Type B pancreatic cell (in vitro differentiated cells): ENCODE results near the gene IFIT1B. TPM values are rescaled to one million over a fixed set of nuclear protein-coding genes. Genes with fewer than 3 reads are reported as not detected.
"Not testable (repeated sequence)": the region's sequence is repeated elsewhere in the genome, so short reads cannot be mapped to it uniquely, and the experiment has no call there.

ENCODE experiments used
- DNase-seq: peaks from one replicate; pipeline ENCODE4 v3.0.0; 2021; ENCODE audit warnings: mixed read lengths; ENCODE audit not compliant: unreplicated experiment; ENCODE audit errors: extremely low spot score
- H3K27ac Mint-ChIP-seq: 2 replicates; pipeline ENCODE4 v1.8.0; 2021; ENCODE audit warnings: mild to moderate bottlenecking, mixed read lengths
- H3K27me3 Mint-ChIP-seq: 2 replicates; pipeline ENCODE4 v1.8.0; 2021; ENCODE audit warnings: mixed read lengths
- H3K36me3 Mint-ChIP-seq: 2 replicates; pipeline ENCODE4 v1.8.0; 2021; ENCODE audit warnings: mixed read lengths
- H3K4me1 Mint-ChIP-seq: one replicate; pipeline ENCODE4 v1.8.0; 2021; ENCODE audit warnings: mixed read lengths; ENCODE audit not compliant: unreplicated experiment
- H3K4me3 Mint-ChIP-seq: 2 replicates; pipeline ENCODE4 v1.8.0; 2021; ENCODE audit warnings: mild to moderate bottlenecking, mixed read lengths
- H3K9me3 Mint-ChIP-seq: 2 replicates; pipeline ENCODE4 v1.8.0; 2021; ENCODE audit warnings: mixed read lengths
- CTCF ChIP-seq: fragments of 200-600 bp; sonication (generic); conservative IDR thresholded peaks from 2 replicates; pipeline ENCODE4 v1.5.0; 2021; ENCODE audit warnings: antibody characterized with exemption, mild to moderate bottlenecking
- total RNA-seq: library from RNA; stranded (reverse); gene quantifications from 2 replicates; pipeline ENCODE4 v1.2.1, GENCODE V29; 2021; ENCODE audit warnings: low replicate concordance

Gene IFIT1B
- total RNA-seq, 1 donor from 2014 or later, result not detected

DNA sequence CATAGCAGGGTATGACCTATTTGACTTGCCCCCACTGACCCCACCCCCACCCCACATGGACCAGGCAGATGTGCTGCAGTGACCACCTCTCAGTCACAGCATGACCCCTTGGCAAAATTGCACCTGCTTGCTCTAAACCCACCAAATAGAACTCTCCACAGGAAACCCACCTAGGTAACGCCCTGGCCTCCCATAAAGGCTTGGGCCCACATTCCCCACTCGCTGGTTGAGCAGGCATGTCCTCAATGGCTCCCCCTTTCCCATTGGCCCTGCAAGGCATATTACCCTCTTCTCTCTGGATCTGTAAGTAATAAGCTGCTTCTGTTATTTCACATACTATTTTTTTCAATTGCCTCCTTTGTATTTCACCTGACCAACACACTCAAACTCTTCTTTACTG is 17.3 kb downstream of the IFIT1B start:
- no peaks in the 10 kb centered on the region for H3K36me3 Mint-ChIP-seq
- H3K4me3 Mint-ChIP-seq, result no peak overlapping the region
- no peaks in the 10 kb centered on the region for H3K9me3 Mint-ChIP-seq
- H3K27me3 Mint-ChIP-seq, result no peaks in the 10 kb centered on the region
- no peak for TF ChIP-seq CTCF
- DNase-seq, result no peak
- H3K27ac Mint-ChIP-seq, result no peak overlapping the region
- H3K4me1 Mint-ChIP-seq, result peaks cover 19% of the 10 kb centered on the region

DNA sequence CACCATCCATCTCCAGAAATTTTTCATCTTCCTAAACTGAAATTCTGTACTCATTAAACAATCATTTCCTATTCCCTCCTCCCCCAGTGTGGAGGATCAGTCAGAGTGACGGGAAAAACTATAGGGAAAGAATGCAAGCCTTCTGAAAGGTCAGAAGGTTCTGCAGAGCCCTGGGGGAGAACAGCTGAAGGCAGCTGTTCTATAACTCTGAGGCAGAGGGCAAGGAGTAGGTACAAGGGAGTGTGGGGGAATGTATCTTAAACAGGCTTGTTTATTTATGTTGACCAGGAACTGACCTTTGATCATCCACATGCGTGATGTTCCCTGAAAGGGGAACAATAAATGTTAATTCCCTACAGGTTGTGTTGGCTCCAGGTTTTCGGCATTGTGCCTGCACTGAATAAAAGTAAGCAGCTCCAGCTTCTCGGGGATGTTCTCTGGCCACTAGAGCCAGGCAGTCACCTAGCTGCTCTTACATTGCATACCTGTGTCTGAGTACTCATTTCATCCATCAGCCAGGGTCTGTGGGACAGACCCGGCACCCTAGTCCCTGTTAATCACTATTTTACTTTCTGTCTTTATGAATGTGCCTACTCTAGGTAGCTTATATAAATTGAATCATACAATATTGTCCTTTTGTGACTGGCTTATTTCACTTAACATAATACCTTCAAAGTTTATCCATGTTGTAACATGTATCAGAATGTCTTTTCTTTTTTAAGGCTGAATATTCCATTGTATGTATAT is 20.3 kb downstream of the IFIT1B start:
- DNase-seq, result no peak
- Mint-ChIP-seq H3K27ac (no peak overlapping the region), H3K4me3 (no peak overlapping the region), H3K36me3 (peaks cover 3% of the 10 kb centered on the region), H3K4me1 (peaks cover 3% of the 10 kb centered on the region), H3K27me3 (no peaks in the 10 kb centered on the region), H3K9me3 (no peaks in the 10 kb centered on the region)
- no peak for TF ChIP-seq CTCF

GRCh38 chr10:89399956-89400355 is 22.1 kb downstream of the IFIT1B start:
- no peak for TF ChIP-seq CTCF
- no peaks in the 10 kb centered on the region for H3K9me3 Mint-ChIP-seq

DNA sequence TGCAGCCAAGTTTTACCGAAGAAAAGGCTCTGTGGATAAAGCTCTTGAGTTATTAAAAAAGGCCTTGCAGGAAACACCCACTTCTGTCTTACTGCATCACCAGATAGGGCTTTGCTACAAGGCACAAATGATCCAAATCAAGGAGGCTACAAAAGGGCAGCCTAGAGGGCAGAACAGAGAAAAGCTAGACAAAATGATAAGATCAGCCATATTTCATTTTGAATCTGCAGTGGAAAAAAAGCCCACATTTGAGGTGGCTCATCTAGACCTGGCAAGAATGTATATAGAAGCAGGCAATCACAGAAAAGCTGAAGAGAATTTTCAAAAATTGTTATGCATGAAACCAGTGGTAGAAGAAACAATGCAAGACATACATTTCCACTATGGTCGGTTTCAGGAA is 25.2 kb downstream of the IFIT1B start:
- Mint-ChIP-seq H3K4me3 (no peak overlapping the region), H3K27me3 (no peaks in the 10 kb centered on the region), H3K36me3 (peaks cover 16% of the 10 kb centered on the region)

More at GRCh38 chr10:89399956-89400355, 22.1 kb downstream of the IFIT1B start:
- Mint-ChIP-seq H3K4me3 (no peak overlapping the region), H3K4me1 (peaks cover 3% of the 10 kb centered on the region), H3K36me3 (peaks cover 9% of the 10 kb centered on the region), H3K27me3 (no peaks in the 10 kb centered on the region), H3K27ac (no peak overlapping the region)
- no peak for DNase-seq

DNA sequence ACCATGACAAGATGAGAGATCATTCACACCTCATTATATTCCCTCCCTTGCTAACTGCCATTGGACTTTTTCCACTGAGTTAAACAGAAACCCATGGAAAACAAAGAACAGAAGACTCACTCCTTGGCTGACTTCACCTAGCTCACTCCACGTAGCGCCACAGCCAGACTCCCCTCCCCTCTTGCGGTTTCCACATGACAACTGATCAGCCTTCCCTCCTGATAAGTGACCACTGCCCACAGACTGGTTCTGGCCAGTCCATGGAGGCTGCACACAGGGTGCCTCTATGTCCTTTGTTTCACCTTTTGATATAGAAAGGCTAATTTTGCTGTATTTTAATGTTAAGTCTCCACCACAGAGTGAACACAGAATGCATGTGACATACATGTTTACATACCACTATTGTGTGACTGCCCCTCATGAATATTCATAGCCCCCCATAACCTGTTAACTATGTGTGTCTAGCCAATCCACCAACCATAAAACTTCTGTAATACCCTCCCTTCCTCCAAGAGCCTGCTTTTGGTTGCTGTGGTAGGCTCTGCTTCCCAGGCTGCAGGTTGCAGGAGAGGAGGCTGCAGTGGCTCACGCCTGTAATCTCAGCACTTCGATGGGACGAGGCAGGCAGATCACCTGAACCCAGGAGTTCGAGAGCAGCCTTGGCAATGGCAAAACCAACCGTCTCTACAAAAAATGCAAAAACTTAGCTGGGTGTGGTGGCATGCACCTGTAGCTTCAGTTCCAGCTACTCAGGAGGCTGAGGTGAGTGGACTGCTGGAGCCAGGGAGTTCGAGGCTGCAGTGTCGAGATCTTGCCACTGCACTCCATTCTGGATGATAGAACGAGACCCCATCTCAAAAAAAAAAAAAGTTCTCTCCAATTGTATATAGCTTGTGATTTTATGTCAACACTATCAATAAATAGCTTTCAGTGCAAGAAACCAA is 26.5 kb downstream of the IFIT1B start:
- no peak overlapping the region for H3K27ac Mint-ChIP-seq
- H3K27me3 Mint-ChIP-seq, result no peaks in the 10 kb centered on the region
- H3K4me1 Mint-ChIP-seq, result no peaks in the 10 kb centered on the region
- H3K4me3 Mint-ChIP-seq, result no peak overlapping the region
- H3K9me3 Mint-ChIP-seq, result peaks cover 4% of the 10 kb centered on the region
- no peak for DNase-seq
- TF ChIP-seq CTCF, result no peak
- peaks cover 16% of the 10 kb centered on the region for H3K36me3 Mint-ChIP-seq

More for the DNA sequence above, 25.2 kb downstream of the IFIT1B start:
- peaks cover 4% of the 10 kb centered on the region for H3K9me3 Mint-ChIP-seq
- no peak overlapping the region for H3K27ac Mint-ChIP-seq
- no peak for DNase-seq
- peaks cover under 1% of the 10 kb centered on the region for H3K4me1 Mint-ChIP-seq
- no peak for TF ChIP-seq CTCF

DNA sequence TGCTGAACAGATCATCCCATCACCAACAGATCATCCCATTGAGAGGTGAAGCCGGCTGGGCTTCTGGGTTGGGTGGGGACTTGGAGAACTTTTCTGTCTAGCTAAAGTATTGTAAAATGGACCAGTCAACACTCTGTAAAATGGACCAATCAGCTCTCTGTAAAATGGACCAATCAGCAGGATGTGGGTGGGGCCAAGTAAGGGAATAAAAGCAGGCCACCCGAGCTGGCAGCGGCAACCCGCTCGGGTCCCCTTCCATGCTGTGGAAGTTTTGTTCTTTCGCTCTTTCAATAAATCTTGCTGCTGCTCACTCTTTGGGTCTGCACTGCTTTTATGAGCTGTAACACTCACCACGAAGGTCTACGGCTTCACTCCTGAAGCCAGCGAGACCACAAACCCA is 28.3 kb downstream of the IFIT1B start:
- H3K27me3 Mint-ChIP-seq, H3K9me3 Mint-ChIP-seq, H3K27ac Mint-ChIP-seq, H3K4me1 Mint-ChIP-seq, H3K4me3 Mint-ChIP-seq, DNase-seq: not testable (repeated sequence)
- peaks cover 22% of the 10 kb centered on the region for H3K36me3 Mint-ChIP-seq

GRCh38 chr10:89407792-89408191 is 29.9 kb downstream of the IFIT1B start:
- H3K9me3 Mint-ChIP-seq, H3K27ac Mint-ChIP-seq, H3K27me3 Mint-ChIP-seq, H3K4me3 Mint-ChIP-seq, H3K4me1 Mint-ChIP-seq, DNase-seq: not testable (repeated sequence)
- H3K36me3 Mint-ChIP-seq, result peaks cover 22% of the 10 kb centered on the region

GRCh38 chr10:89409282-89409681 is 31.4 kb downstream of the IFIT1B start:
- H3K4me1 Mint-ChIP-seq, H3K9me3 Mint-ChIP-seq, H3K4me3 Mint-ChIP-seq: not testable (repeated sequence)

More at GRCh38 chr10:89409282-89409681, 31.4 kb downstream of the IFIT1B start:
- peaks cover 18% of the 10 kb centered on the region for H3K36me3 Mint-ChIP-seq
- not testable (repeated sequence) for H3K27me3 Mint-ChIP-seq, H3K27ac Mint-ChIP-seq, DNase-seq
